ENCODE measurements around the gene ZNF286A. TPM values are rescaled to one million over a fixed set of nuclear protein-coding genes. Genes with fewer than 3 reads are reported as not detected.

Gene ZNF286A
- total and polyA plus RNA-seq, 2 of the 13 experiments (the other 11 are each of a cell fraction or from before 2014, with no cell fraction given): 12.7 to 38.8 TPM

DNA sequence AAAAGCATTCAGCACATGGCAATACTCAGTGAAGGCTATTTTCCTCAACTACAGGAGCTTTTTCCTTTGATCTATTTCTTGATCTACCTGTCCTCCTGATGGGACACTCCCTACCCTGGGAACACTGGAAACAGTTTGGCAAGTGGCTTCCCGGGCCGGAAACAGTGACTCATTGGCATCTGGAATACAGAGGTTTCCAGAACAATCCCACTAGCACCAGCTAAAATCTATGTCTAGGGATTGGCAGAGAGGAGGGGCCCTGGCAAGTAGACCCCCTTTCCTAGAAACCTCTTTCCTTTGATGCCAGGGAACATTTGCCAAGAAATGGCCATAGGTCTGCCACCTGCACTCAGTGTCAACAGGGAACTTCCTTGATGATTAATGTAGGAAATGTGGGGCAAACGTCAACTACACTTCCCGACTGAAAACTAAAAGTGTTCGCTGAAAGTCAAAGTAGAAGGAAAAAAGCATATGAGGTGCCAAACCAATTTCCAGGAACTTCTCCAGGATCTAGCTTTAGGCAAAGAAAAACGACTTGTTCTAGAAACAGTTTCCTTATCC, 49.6 kb upstream of the ZNF286A start (continued):
- TF ChIP-seq PRMT3 (CRISPR knock-in tag; IDR thresholded peaks at IDR 0.05; ENCODE audit: borderline replicate concordance, low read depth) (no peak), JUND (CRISPR knock-in tag; IDR thresholded peaks at IDR 0.05) (no peak), ETV6 (CRISPR knock-in tag; conservative IDR thresholded peaks at IDR 0.05) (no peak), TOE1 (CRISPR knock-in tag; IDR thresholded peaks at IDR 0.05) (no peak)

DNA sequence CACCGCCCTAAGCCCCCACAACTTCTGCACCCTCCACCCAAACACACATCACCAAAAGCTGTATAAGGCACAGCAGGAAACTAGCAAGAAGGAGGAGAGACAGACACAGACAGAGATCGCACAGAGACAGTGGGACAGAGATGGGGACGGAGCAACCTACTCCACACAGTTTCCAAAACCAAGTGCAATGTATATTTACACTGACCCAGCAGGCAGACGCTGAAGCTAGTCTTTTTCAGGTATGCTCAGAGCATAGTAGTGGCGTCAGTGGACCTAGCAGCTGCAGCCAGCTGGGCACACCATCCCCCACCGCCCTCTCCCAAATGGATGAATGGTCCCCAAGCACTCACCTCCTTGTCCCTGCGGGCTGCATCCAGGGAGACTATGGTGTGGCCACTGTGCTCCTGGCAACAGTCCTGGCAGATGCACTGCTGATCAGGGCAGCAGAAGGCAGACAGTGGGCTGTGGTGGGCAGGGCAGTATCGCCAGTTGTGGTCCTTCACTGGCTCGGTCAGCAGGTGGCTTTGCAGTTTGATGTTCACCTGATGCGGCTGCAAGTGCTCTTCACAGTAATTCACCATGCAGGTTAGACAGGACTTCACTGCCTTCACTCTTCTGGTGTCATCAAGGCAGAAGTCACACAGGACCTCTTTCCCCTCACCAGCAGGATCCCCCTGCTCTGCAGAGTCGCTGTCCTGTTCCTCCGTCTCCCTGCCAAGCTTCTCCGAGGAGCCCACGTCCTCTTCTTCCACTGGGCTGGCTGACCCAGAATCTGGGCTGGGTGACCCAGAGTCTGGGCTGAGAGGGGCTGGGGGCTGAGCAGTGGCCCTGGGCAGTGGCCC, 48.6 kb upstream of the ZNF286A start:
- no peak; the same call in 2 of the 3 replicates for ATAC-seq
- no peak overlapping the region for H2AFZ ChIP-seq (ENCODE audit: low read length)
- CTCF ChIA-PET (ENCODE audit: low intra/inter-chr PET ratio, low total read pairs): no interaction called here

More for the DNA sequence above, 48.6 kb upstream of the ZNF286A start:
- DNase-seq (ENCODE audit: low spot score): no peak
- POLR2A ChIA-PET: no interaction called here
- FAIRE-seq: no peak
- Histone ChIP-seq H3K27ac (ENCODE audit: extremely low read length, insufficient read depth, low read length) (no peak overlapping the region), H3K4me2 (ENCODE audit: low read depth, low read length) (no peak overlapping the region), H3K79me2 (ENCODE audit: insufficient read depth, low read length) (no peaks in the 10 kb centered on the region), H3K27me3 (ENCODE audit: control insufficient read depth in 1 of 2, insufficient read depth in 2 of 2, low read length in 2 of 2) (no peaks in the 10 kb centered on the region), H3K9me3 (ENCODE audit: low read length) (no peaks in the 10 kb centered on the region), H4K20me1 (ENCODE audit: insufficient read depth, low read length) (no peaks in the 10 kb centered on the region), H3K36me3 (replicated peaks in 1 of 2; ENCODE audit: control insufficient read depth in 1 of 2, insufficient read depth in 2 of 2, low read length in 2 of 2) (no peaks in the 10 kb centered on the region), H3K4me3 (replicated peaks in 1 of 3; ENCODE audit: insufficient read depth in 1 of 3, low read depth in 2 of 3, low read length in 3 of 3) (no peak overlapping the region), H3K9ac (ENCODE audit: insufficient read depth, low read depth, low read length) (no peak overlapping the region), H3K4me1 (ENCODE audit: insufficient read depth, low read length) (peaks cover 9% of the 10 kb centered on the region)
- in situ Hi-C loops (cut with HindIII; ENCODE audit: extremely low pct_ligation_motif_present, low pct_unique_long_range_greater_than_20kb) (no loop called here), intact Hi-C loops (cut with micrococcal nuclease; ENCODE audit: unreplicated experiment) (no loop called here)
- 92% methylated on average over 10 of the region's 14 CpGs for WGBS (ENCODE audit: low lambda C conversion rate)
- TF ChIP-seq CAMTA2 (CRISPR knock-in tag; IDR thresholded peaks at IDR 0.05; ENCODE audit: borderline replicate concordance): no peak
- no peak for TF ChIP-seq DMAP1 (CRISPR knock-in tag; IDR thresholded peaks at IDR 0.05)
- BruUV-seq (replicated peaks): no TSS peak

Measured in HepG2 (cell line).